GM18519 (cell line): ENCODE measurements around the gene EXOSC6.
A peak's percentile ranks its signal among the peaks of the same experiment; 100 is the strongest.
"Not testable (repeated sequence)": the region's sequence is repeated elsewhere in the genome, so short reads cannot be mapped to it uniquely, and the experiment has no call there.

ENCODE experiments used
- ATAC-seq: cut with Tn5 transposase; IDR thresholded peaks from one replicate; pipeline ENCODE4 v1.9.1; 2021; ENCODE audit warnings: mild to moderate bottlenecking, moderate library complexity; ENCODE audit not compliant: unreplicated experiment, low FRiP score

EXOSC6 gene

GRCh38 chr16:70251629-70252354 lies at the start of gene EXOSC6:
TSS of gene EXOSC6 (minus strand) at chr16:70251940. CDS start at chr16:70251900, 40 bp downstream.
- ATAC-seq, result peak; percentile 62

GRCh38 chr16:70301121-70301520 lies 49.4 kb upstream of the EXOSC6 start:
- no peak for ATAC-seq

GRCh38 chr16:70298988-70299938 lies 47.5 kb upstream of the EXOSC6 start, which contains the start of gene DDX19B:
TSS of gene DDX19B (plus strand) at chr16:70299186. CDS start at chr16:70299298, 112 bp downstream.
- no peak for ATAC-seq

GRCh38 chr16:70295634-70296033 lies 43.9 kb upstream of the EXOSC6 start:
- ATAC-seq, result no peak

- ATAC-seq, result no peak
Observed at GRCh38 chr16:70294385-70295025, 42.8 kb upstream of the EXOSC6 start.

GRCh38 chr16:70292148-70292547 lies 40.4 kb upstream of the EXOSC6 start:
- not testable (repeated sequence) for ATAC-seq

GRCh38 chr16:70290949-70291519 lies 39.3 kb upstream of the EXOSC6 start:
- no peak for ATAC-seq

GRCh38 chr16:70289229-70290094 lies 37.7 kb upstream of the EXOSC6 start, which contains the start of gene AARS1:
TSS of gene AARS1 (minus strand) at chr16:70289506. CDS start at chr16:70282763, 6,743 bp downstream.
- ATAC-seq, result peak; percentile 97

- not testable (repeated sequence) for ATAC-seq
Observed at GRCh38 chr16:70287304-70287971, 35.7 kb upstream of the EXOSC6 start.

GRCh38 chr16:70276392-70276791 lies 24.7 kb upstream of the EXOSC6 start:
- no peak for ATAC-seq

GRCh38 chr16:70271696-70272095 lies 20.0 kb upstream of the EXOSC6 start:
- ATAC-seq, result no peak

- ATAC-seq, result no peak
Observed at GRCh38 chr16:70270176-70270575, 18.4 kb upstream of the EXOSC6 start.

GRCh38 chr16:70269471-70269870 lies 17.7 kb upstream of the EXOSC6 start:
- no peak for ATAC-seq

- not testable (repeated sequence) for ATAC-seq
Observed at GRCh38 chr16:70267922-70268321, 16.2 kb upstream of the EXOSC6 start.

GRCh38 chr16:70267516-70267915 lies 15.8 kb upstream of the EXOSC6 start:
- ATAC-seq, result no peak

- ATAC-seq, result not testable (repeated sequence)
Observed at GRCh38 chr16:70259903-70260302, 8.2 kb upstream of the EXOSC6 start.

- no peak for ATAC-seq
Observed at GRCh38 chr16:70258946-70259345, 7.2 kb upstream of the EXOSC6 start.

- no peak for ATAC-seq
Observed at GRCh38 chr16:70258065-70258464, 6.3 kb upstream of the EXOSC6 start.

GRCh38 chr16:70257391-70257790 lies 5.7 kb upstream of the EXOSC6 start:
- no peak for ATAC-seq
